GM20431 (cell line): Measurements from ENCODE around the gene PHOX2B.
"Not testable (repeated sequence)": the region's sequence is repeated elsewhere in the genome, so short reads cannot be mapped to it uniquely, and the experiment has no call there.

Experiments used
- in situ Hi-C: fragments of 300-500 bp; cut with MseI, MboI; formaldehyde crosslinking; loops from one replicate; pipeline ENCODE4 v1.15.0; 2020; ENCODE audit warnings: low sequenced_read_pairs; ENCODE audit not compliant: unreplicated experiment

The PHOX2B gene

DNA sequence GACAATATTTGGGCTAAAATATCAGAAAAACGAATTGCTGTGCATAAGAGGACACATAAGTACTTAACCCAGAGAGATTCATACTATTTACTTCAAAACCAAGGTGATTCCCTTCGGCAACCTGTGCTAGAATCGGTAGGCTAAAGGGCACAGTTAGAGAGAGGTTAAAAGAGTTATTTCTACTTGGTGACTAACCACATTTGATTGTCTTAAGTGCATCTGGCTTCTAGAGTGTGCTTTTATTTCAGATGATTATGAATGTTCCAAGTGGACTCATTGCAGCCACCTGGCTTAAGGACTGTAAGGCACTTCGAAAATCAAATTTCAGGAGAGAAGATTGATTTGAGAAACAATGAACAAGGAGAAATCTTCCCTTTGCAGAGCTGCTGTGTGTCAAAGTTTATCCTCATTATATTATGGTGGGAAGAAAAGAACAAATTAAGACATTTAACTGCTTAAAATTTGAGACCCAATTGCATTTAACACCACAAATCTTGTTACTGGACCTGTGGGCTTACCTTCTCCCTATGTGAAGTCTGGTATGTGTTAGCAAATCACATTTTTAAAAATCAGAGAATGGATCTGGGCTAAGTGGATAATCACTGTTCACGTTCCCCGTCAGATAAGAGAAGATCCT lies 34.0 kb downstream of the PHOX2B start:
- in situ Hi-C loops = no loop called here

GRCh38 chr4:41713768-41714167 lies 34.8 kb downstream of the PHOX2B start:
- in situ Hi-C loops = no loop called here

GRCh38 chr4:41712425-41712824 lies 36.1 kb downstream of the PHOX2B start:
- in situ Hi-C loops = no loop called here

GRCh38 chr4:41711654-41712053 lies 36.9 kb downstream of the PHOX2B start:
- in situ Hi-C loops = not testable (repeated sequence)

- in situ Hi-C loops = no loop called here
These were observed 38.6 kb downstream of the PHOX2B start for GRCh38 chr4:41709844-41710481.

GRCh38 chr4:41703785-41704184 lies 44.7 kb downstream of the PHOX2B start:
- in situ Hi-C loops = no loop called here

GRCh38 chr4:41702770-41703169 lies 45.8 kb downstream of the PHOX2B start:
- in situ Hi-C loops = no loop called here

GRCh38 chr4:41701983-41702382 lies 46.5 kb downstream of the PHOX2B start:
- in situ Hi-C loops = no loop called here

DNA sequence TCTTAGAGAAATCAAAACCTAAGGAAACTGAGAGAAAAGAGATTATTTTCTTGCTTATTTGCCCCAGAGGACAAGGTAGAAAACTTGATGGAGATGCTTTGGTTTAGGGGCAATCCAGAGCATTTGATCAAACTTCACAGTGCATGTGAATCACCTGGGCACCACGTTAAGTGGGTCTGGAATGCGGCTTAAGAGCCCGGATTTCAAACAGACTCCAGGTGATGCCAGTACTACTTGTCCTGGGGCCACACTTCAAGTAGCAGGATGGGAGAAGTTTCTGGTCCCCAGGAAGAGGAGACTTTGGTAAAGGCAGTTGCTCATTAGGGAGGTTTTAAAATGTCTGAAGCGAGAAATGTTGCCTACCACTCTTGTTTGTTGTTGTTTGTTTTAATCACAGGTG lies 51.8 kb downstream of the PHOX2B start:
- in situ Hi-C loops = no loop called here

- in situ Hi-C loops = no loop called here
These were observed 52.4 kb downstream of the PHOX2B start for GRCh38 chr4:41696131-41696530.
